Thoracic aorta (tissue), 2 donors: Measurements from ENCODE around the gene TOPAZ1. TPM values are rescaled to one million over a fixed set of nuclear protein-coding genes. Genes with fewer than 3 reads are reported as not detected.

Experiments
- ATAC-seq: fragments of 150-250 bp; one replicate; pipeline ENCODE4 v1.8.0; 2017; ENCODE audit warnings: low read depth; ENCODE audit not compliant: insufficient number of reproducible peaks, low FRiP score
- DNase-seq: peaks from one replicate; pipeline ENCODE4 v3.0.0-alpha.2; 2020; ENCODE audit warnings: low spot score
- H3K27ac ChIP-seq, 2 donors: fragments of 200-600 bp; sonication (generic); 1 replicate in 1 of 2; 2 replicates in 1 of 2; pipeline ENCODE4 v1.5.1; 2016; ENCODE audit warnings: mild to moderate bottlenecking in 2 of 2, moderate library complexity in 2 of 2
- H3K27me3 ChIP-seq: fragments of 200-600 bp; sonication (generic); replicated peaks from 2 replicates; pipeline ENCODE4 v1.6.0; 2016; ENCODE audit warnings: mild to moderate bottlenecking; ENCODE audit not compliant: insufficient read depth
- H3K36me3 ChIP-seq: fragments of 200-600 bp; sonication (generic); one replicate; pipeline ENCODE4 v1.5.1; 2016
- H3K4me1 ChIP-seq, 2 donors: fragments of 200-600 bp; sonication (generic); 1 replicate in 1 of 2; 2 replicates in 1 of 2; pipeline versions ENCODE4 v1.5.1 to v1.6.0; 2016; ENCODE audit warnings: low read depth in 2 of 2, mild to moderate bottlenecking in 1 of 2; ENCODE audit not compliant: control insufficient read depth in 1 of 2
- H3K4me3 ChIP-seq: fragments of 200-600 bp; sonication (generic); 2 replicates; pipeline ENCODE4 v1.5.1; 2016; ENCODE audit warnings: mild to moderate bottlenecking
- H3K9me3 ChIP-seq: fragments of 200-600 bp; sonication (generic); 2 replicates; pipeline ENCODE4 v1.5.1; 2016
- CTCF ChIP-seq: fragments of 200-600 bp; sonication (generic); IDR thresholded peaks from one replicate; pipeline ENCODE4 v1.5.1; 2019; ENCODE audit warnings: antibody characterized with exemption
- total RNA-seq, 2 donors: library from RNA; depleted of rRNA; stranded (reverse); fragments of >200 nt; gene quantifications; one replicate each; pipeline versions ENCODE4 v1.1.0 to v1.2.3, GENCODE V29; 2016

The TOPAZ1 gene
- total RNA-seq, 2 donors from 2014 or later, result not detected

DNA sequence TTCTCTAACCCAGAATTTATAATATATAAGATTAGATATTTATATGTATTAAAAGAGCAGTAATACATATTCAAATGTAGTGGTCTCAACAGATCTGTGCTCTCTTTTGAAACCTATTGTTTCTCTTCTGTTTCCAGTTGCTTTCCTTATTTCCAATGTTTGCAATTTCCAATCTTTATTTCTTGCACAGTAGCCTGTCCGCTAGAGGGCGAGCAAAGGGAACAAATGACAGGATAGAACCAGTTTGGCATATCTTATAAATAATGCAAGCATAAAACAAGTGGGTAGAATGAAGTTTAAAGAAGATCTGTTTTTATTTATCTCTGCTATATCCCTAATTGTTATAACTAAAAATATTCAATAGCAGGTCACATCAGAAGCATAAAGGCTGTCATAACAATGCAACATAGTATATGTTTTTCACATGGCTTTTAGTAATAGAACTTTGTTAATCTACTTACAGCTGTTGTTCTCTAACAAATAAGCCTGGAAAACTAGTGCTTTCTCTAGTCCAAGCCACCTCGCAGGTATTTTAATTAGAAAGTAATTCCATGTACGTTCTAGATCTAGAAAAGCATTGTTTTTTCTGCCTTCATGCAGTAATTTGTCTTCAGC, 81.8 kb downstream of the TOPAZ1 start:
- H3K36me3 ChIP-seq, result no peaks in the 10 kb centered on the region
- no peaks in the 10 kb centered on the region for H3K4me1 ChIP-seq
- DNase-seq (peak; percentile 34), ATAC-seq (no peak)
- TF ChIP-seq CTCF, result peak; percentile 71
- H3K9me3 ChIP-seq, result no peaks in the 10 kb centered on the region
- no peaks in the 10 kb centered on the region for H3K27me3 ChIP-seq
- H3K27ac ChIP-seq, result no peak overlapping the region
- no peak overlapping the region for H3K4me3 ChIP-seq

- H3K27me3 ChIP-seq, result no peaks in the 10 kb centered on the region
- H3K27ac ChIP-seq, result no peak overlapping the region
- H3K36me3 ChIP-seq, result no peaks in the 10 kb centered on the region
- no peaks in the 10 kb centered on the region for H3K4me1 ChIP-seq
- H3K9me3 ChIP-seq, result no peaks in the 10 kb centered on the region
- H3K4me3 ChIP-seq, result no peak overlapping the region
- no peak for DNase-seq
- no peak for TF ChIP-seq CTCF
- no peak for ATAC-seq
Observed at GRCh38 chr3:44324584-44324983, 82.9 kb downstream of the TOPAZ1 start.

- no peak for TF ChIP-seq CTCF
- no peak overlapping the region for H3K4me3 ChIP-seq
- H3K4me1 ChIP-seq, result no peaks in the 10 kb centered on the region
- no peaks in the 10 kb centered on the region for H3K27me3 ChIP-seq
- H3K9me3 ChIP-seq, result no peaks in the 10 kb centered on the region
- H3K36me3 ChIP-seq, result no peaks in the 10 kb centered on the region
- ATAC-seq (no peak), DNase-seq (no peak)
- no peak overlapping the region for H3K27ac ChIP-seq
Observed at GRCh38 chr3:44326019-44326418, 84.3 kb downstream of the TOPAZ1 start.

DNA sequence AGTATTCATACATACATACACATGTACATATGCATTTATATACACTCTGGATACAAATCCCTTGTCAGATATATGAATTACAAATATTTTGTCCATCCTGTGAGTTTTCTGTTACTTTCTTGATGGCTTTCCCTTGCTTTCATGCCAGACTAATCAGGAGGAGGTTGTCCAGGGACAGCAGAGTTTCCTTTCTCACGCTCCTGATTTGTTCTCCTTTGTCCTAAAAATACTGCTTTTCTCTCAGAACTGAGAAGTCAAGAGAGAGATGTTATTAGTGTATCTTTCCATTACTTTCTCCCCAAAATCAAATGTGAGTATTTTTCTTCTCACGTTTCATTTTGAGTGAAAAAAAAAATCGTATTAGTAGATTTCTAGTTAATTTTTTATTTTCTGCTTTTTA, 84.8 kb downstream of the TOPAZ1 start:
- Histone ChIP-seq H3K4me3 (no peak overlapping the region), H3K36me3 (no peaks in the 10 kb centered on the region), H3K27ac (no peak overlapping the region), H3K27me3 (no peaks in the 10 kb centered on the region), H3K4me1 (no peaks in the 10 kb centered on the region), H3K9me3 (no peaks in the 10 kb centered on the region)
- TF ChIP-seq CTCF, result no peak
- no peak for ATAC-seq
- DNase-seq, result no peak

- ATAC-seq (no peak), DNase-seq (no peak)
- Histone ChIP-seq H3K36me3 (no peaks in the 10 kb centered on the region), H3K27ac (no peak overlapping the region), H3K4me3 (no peak overlapping the region), H3K9me3 (no peaks in the 10 kb centered on the region), H3K27me3 (no peaks in the 10 kb centered on the region), H3K4me1 (no peaks in the 10 kb centered on the region)
- no peak for TF ChIP-seq CTCF
Observed at GRCh38 chr3:44329946-44330345, 88.3 kb downstream of the TOPAZ1 start.
